ENCODE measurements around the gene PMPCA.

Gene PMPCA

GRCh38 chr9:136456258-136456657 lies 45.8 kb downstream of the PMPCA start:
- no peaks in the 10 kb centered on the region for H3K9me3 ChIP-seq (ENCODE audit: low read length)
- H3K4me3 ChIP-seq (ENCODE audit: low read depth in 1 of 2, low read length in 2 of 2), result no peak overlapping the region
- H3K27ac ChIP-seq (ENCODE audit: low read depth, low read length), result no peak overlapping the region
- no peaks in the 10 kb centered on the region for H3K4me1 ChIP-seq (ENCODE audit: insufficient read depth, low read length)
- H3K9ac ChIP-seq (ENCODE audit: low read length), result no peak overlapping the region
- no peaks in the 10 kb centered on the region for H3K27me3 ChIP-seq (ENCODE audit: control insufficient read depth in 1 of 2, insufficient read depth in 2 of 2, low read length in 2 of 2)
- H3K36me3 ChIP-seq (ENCODE audit: insufficient read depth, low read length), result peaks cover 83% of the 10 kb centered on the region

DNA sequence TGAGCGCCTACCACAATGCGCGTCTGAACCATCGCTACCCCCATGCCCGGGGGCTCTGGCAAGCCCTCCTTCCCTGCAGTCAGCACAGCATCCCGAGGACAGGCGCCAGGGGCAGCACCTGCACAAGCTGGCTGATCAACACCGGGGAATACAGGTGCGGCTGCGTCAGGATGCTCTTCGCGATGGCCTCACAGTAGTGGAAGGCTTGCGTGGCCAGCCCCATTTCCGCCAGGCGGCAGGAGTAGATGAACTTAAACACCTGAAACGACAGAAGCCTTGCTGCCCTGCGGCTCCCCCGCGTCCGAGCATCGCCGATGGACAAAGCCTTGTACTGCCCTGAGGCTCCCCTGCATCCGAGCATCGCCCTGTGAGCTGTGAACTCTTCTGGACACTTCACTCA lies 46.9 kb downstream of the PMPCA start:
- Histone ChIP-seq H3K27ac (ENCODE audit: low read depth, low read length) (no peak overlapping the region), H3K9me3 (ENCODE audit: low read length) (no peaks in the 10 kb centered on the region), H3K9ac (ENCODE audit: low read length) (no peak overlapping the region), H3K4me3 (ENCODE audit: low read depth in 1 of 2, low read length in 2 of 2) (no peak overlapping the region), H3K36me3 (ENCODE audit: insufficient read depth, low read length) (peaks cover 83% of the 10 kb centered on the region), H3K27me3 (ENCODE audit: control insufficient read depth in 1 of 2, insufficient read depth in 2 of 2, low read length in 2 of 2) (no peaks in the 10 kb centered on the region), H3K4me1 (ENCODE audit: insufficient read depth, low read length) (no peaks in the 10 kb centered on the region)

GRCh38 chr9:136459425-136459824 lies 49.0 kb downstream of the PMPCA start:
- Histone ChIP-seq H3K27ac (ENCODE audit: low read depth, low read length) (no peak overlapping the region), H3K9ac (ENCODE audit: low read length) (no peak overlapping the region), H3K4me1 (ENCODE audit: insufficient read depth, low read length) (no peaks in the 10 kb centered on the region), H3K4me3 (ENCODE audit: low read depth in 1 of 2, low read length in 2 of 2) (no peak overlapping the region), H3K27me3 (ENCODE audit: control insufficient read depth in 1 of 2, insufficient read depth in 2 of 2, low read length in 2 of 2) (no peaks in the 10 kb centered on the region), H3K9me3 (ENCODE audit: low read length) (no peaks in the 10 kb centered on the region), H3K36me3 (ENCODE audit: insufficient read depth, low read length) (peaks cover 91% of the 10 kb centered on the region)

- Histone ChIP-seq H3K9me3 (ENCODE audit: low read length) (no peaks in the 10 kb centered on the region), H3K27ac (ENCODE audit: low read depth, low read length) (no peak overlapping the region), H3K4me1 (ENCODE audit: insufficient read depth, low read length) (no peaks in the 10 kb centered on the region), H3K36me3 (ENCODE audit: insufficient read depth, low read length) (peaks cover 90% of the 10 kb centered on the region), H3K4me3 (ENCODE audit: low read depth in 1 of 2, low read length in 2 of 2) (no peak overlapping the region), H3K9ac (ENCODE audit: low read length) (no peak overlapping the region), H3K27me3 (ENCODE audit: control insufficient read depth in 1 of 2, insufficient read depth in 2 of 2, low read length in 2 of 2) (no peaks in the 10 kb centered on the region)
Observed at GRCh38 chr9:136460772-136461325, 50.4 kb downstream of the PMPCA start.

GRCh38 chr9:136462664-136463063 lies 52.2 kb downstream of the PMPCA start:
- Histone ChIP-seq H3K9ac (ENCODE audit: low read length) (no peak overlapping the region), H3K27me3 (ENCODE audit: control insufficient read depth in 1 of 2, insufficient read depth in 2 of 2, low read length in 2 of 2) (no peaks in the 10 kb centered on the region), H3K27ac (ENCODE audit: low read depth, low read length) (no peak overlapping the region), H3K4me1 (ENCODE audit: insufficient read depth, low read length) (no peaks in the 10 kb centered on the region), H3K36me3 (ENCODE audit: insufficient read depth, low read length) (peaks cover 89% of the 10 kb centered on the region), H3K9me3 (ENCODE audit: low read length) (no peaks in the 10 kb centered on the region), H3K4me3 (ENCODE audit: low read depth in 1 of 2, low read length in 2 of 2) (no peak overlapping the region)

- no peak overlapping the region for H3K4me3 ChIP-seq (ENCODE audit: low read depth in 1 of 2, low read length in 2 of 2)
- H3K9ac ChIP-seq (ENCODE audit: low read length), result no peak overlapping the region
- no peak overlapping the region for H3K27ac ChIP-seq (ENCODE audit: low read depth, low read length)
- peaks cover 84% of the 10 kb centered on the region for H3K36me3 ChIP-seq (ENCODE audit: insufficient read depth, low read length)
- no peaks in the 10 kb centered on the region for H3K4me1 ChIP-seq (ENCODE audit: insufficient read depth, low read length)
- no peaks in the 10 kb centered on the region for H3K9me3 ChIP-seq (ENCODE audit: low read length)
- H3K27me3 ChIP-seq (ENCODE audit: control insufficient read depth in 1 of 2, insufficient read depth in 2 of 2, low read length in 2 of 2), result no peaks in the 10 kb centered on the region
Observed at GRCh38 chr9:136463578-136463977, 53.1 kb downstream of the PMPCA start.

DNA sequence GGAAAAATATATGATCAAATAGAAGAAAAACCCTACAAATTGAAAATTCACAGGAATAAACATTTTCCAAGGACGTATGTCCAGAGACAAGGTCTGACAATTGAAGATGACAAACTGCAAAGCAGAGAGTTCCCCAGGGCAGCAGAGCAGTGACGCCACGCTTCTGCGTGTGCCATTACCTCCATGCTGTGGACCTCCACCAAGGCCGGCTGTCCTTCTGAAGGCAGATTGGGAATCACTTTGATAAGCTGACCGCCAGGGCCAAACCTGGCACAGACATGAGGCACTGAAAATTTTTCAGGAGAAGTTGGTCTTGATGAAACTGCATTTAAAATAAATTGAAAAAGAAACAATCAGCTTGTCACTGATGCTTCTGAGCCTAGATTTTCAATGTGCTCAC lies 53.8 kb downstream of the PMPCA start:
- H3K4me3 ChIP-seq (ENCODE audit: low read depth in 1 of 2, low read length in 2 of 2), result no peak overlapping the region
- H3K4me1 ChIP-seq (ENCODE audit: insufficient read depth, low read length), result no peaks in the 10 kb centered on the region
- H3K27me3 ChIP-seq (ENCODE audit: control insufficient read depth in 1 of 2, insufficient read depth in 2 of 2, low read length in 2 of 2), result no peaks in the 10 kb centered on the region
- H3K27ac ChIP-seq (ENCODE audit: low read depth, low read length), result no peak overlapping the region
- no peak overlapping the region for H3K9ac ChIP-seq (ENCODE audit: low read length)
- no peaks in the 10 kb centered on the region for H3K9me3 ChIP-seq (ENCODE audit: low read length)
- peaks cover 82% of the 10 kb centered on the region for H3K36me3 ChIP-seq (ENCODE audit: insufficient read depth, low read length)

DNA sequence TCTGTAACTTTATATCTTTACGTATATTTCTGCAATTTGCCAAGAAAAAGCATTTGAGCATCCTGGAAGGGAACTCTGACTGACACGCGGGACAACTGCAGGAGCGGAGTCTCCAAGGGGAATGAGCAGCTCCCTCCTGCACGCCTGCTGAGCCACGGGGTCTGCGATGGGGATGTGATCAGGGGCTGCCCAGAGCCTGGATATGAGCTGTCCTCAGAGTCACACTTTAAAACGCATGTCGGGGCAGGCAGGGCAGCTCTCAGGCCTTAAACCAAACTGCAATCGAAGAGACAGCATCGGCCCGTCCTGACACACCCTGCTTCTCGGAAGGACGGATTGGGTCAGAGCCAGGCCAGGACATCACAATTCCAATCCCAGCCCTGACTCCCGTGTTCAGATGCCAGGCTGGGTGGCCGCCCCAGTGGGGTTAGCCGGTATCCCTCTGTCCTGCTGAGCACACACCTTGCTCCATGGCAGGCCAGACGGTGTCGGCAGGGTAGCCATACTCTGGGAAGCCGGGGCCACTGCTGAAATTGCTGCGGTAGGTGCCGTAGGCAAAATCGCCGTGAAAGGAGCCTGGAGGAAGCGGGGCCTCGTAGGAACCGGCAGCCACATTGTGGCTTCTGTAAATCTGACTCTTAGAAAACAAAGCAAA lies 55.2 kb downstream of the PMPCA start:
- Histone ChIP-seq H3K9me3 (ENCODE audit: low read length) (no peaks in the 10 kb centered on the region), H3K4me3 (ENCODE audit: low read depth in 1 of 2, low read length in 2 of 2) (no peak overlapping the region), H3K4me1 (ENCODE audit: insufficient read depth, low read length) (no peaks in the 10 kb centered on the region), H3K27ac (ENCODE audit: low read depth, low read length) (no peak overlapping the region), H3K9ac (ENCODE audit: low read length) (no peak overlapping the region), H3K27me3 (ENCODE audit: control insufficient read depth in 1 of 2, insufficient read depth in 2 of 2, low read length in 2 of 2) (no peaks in the 10 kb centered on the region), H3K36me3 (ENCODE audit: insufficient read depth, low read length) (peaks cover 86% of the 10 kb centered on the region)

- Histone ChIP-seq H3K27ac (ENCODE audit: low read depth, low read length) (no peak overlapping the region), H3K4me3 (ENCODE audit: low read depth in 1 of 2, low read length in 2 of 2) (no peak overlapping the region), H3K4me1 (ENCODE audit: insufficient read depth, low read length) (no peaks in the 10 kb centered on the region), H3K36me3 (ENCODE audit: insufficient read depth, low read length) (peaks cover 86% of the 10 kb centered on the region), H3K9me3 (ENCODE audit: low read length) (no peaks in the 10 kb centered on the region), H3K9ac (ENCODE audit: low read length) (no peak overlapping the region), H3K27me3 (ENCODE audit: control insufficient read depth in 1 of 2, insufficient read depth in 2 of 2, low read length in 2 of 2) (no peaks in the 10 kb centered on the region)
Observed at GRCh38 chr9:136466155-136466541, 55.7 kb downstream of the PMPCA start.

- H3K36me3 ChIP-seq (ENCODE audit: insufficient read depth, low read length), result peaks cover 90% of the 10 kb centered on the region
- H3K4me3 ChIP-seq (ENCODE audit: low read depth in 1 of 2, low read length in 2 of 2), result no peak overlapping the region
- H3K27me3 ChIP-seq (ENCODE audit: control insufficient read depth in 1 of 2, insufficient read depth in 2 of 2, low read length in 2 of 2), result no peaks in the 10 kb centered on the region
- H3K4me1 ChIP-seq (ENCODE audit: insufficient read depth, low read length), result no peaks in the 10 kb centered on the region
- no peak overlapping the region for H3K27ac ChIP-seq (ENCODE audit: low read depth, low read length)
- H3K9ac ChIP-seq (ENCODE audit: low read length), result no peak overlapping the region
- no peaks in the 10 kb centered on the region for H3K9me3 ChIP-seq (ENCODE audit: low read length)
Observed at GRCh38 chr9:136467766-136468165, 57.3 kb downstream of the PMPCA start.

DNA sequence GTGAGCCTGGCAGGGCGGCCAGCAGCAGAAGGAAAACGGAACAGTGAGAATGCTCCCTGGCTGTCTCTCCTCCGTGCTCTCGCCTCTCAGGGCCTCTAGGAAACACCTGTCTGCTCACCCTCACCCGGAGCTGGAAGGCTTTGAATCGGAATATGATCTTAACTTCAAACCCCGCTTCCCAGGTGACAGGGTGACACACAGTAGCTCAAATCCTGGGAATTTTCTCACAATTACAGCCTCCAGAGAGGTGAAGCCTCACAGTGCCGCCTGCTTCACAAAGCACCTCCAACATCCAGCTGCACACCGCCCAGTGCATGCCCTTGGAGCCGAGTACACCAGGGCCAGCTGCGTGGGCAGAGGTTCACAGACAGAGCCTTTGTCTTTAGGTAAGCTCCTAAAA lies 59.9 kb downstream of the PMPCA start:
- Histone ChIP-seq H3K4me1 (ENCODE audit: insufficient read depth, low read length) (no peaks in the 10 kb centered on the region), H3K9me3 (ENCODE audit: low read length) (no peaks in the 10 kb centered on the region), H3K9ac (ENCODE audit: low read length) (no peak overlapping the region), H3K36me3 (ENCODE audit: insufficient read depth, low read length) (peaks cover 92% of the 10 kb centered on the region), H3K27me3 (ENCODE audit: control insufficient read depth in 1 of 2, insufficient read depth in 2 of 2, low read length in 2 of 2) (no peaks in the 10 kb centered on the region), H3K4me3 (ENCODE audit: low read depth in 1 of 2, low read length in 2 of 2) (no peak overlapping the region), H3K27ac (ENCODE audit: low read depth, low read length) (no peak overlapping the region)

GRCh38 chr9:136470792-136471469 lies 60.5 kb downstream of the PMPCA start:
- H3K27me3 ChIP-seq (ENCODE audit: control insufficient read depth in 1 of 2, insufficient read depth in 2 of 2, low read length in 2 of 2), result no peaks in the 10 kb centered on the region
- no peaks in the 10 kb centered on the region for H3K4me1 ChIP-seq (ENCODE audit: insufficient read depth, low read length)
- H3K27ac ChIP-seq (ENCODE audit: low read depth, low read length), result no peak overlapping the region
- no peak overlapping the region for H3K4me3 ChIP-seq (ENCODE audit: low read depth in 1 of 2, low read length in 2 of 2)
- H3K36me3 ChIP-seq (ENCODE audit: insufficient read depth, low read length), result peaks cover 92% of the 10 kb centered on the region
- H3K9me3 ChIP-seq (ENCODE audit: low read length), result no peaks in the 10 kb centered on the region
- H3K9ac ChIP-seq (ENCODE audit: low read length), result no peak overlapping the region
